Keratinocyte (primary cell): ENCODE measurements around the gene UHRF2.

Source experiments
- CTCF ChIP-seq, 3 experiments: IDR thresholded peaks in 1 of 3; conservative IDR thresholded peaks in 1 of 3; optimal IDR thresholded peaks in 1 of 3; 2 replicates in 2 of 3; 3 replicates in 1 of 3; pipeline versions ENCODE3 to v1.5.1; 2011; ENCODE audit warnings: low read length in 3 of 3, mild to moderate bottlenecking in 3 of 3, moderate library complexity in 2 of 3, control low read depth in 1 of 3, inconsistent platforms in 1 of 3; ENCODE audit not compliant: insufficient read depth in 2 of 3; ENCODE audit errors: extremely low read depth in 1 of 3
- EZH2 ChIP-seq: IDR thresholded peaks from one replicate; pipeline ENCODE4 v1.6.1; 2012; ENCODE audit warnings: inconsistent platforms, mild to moderate bottlenecking, low read length, moderate library complexity

DNA sequence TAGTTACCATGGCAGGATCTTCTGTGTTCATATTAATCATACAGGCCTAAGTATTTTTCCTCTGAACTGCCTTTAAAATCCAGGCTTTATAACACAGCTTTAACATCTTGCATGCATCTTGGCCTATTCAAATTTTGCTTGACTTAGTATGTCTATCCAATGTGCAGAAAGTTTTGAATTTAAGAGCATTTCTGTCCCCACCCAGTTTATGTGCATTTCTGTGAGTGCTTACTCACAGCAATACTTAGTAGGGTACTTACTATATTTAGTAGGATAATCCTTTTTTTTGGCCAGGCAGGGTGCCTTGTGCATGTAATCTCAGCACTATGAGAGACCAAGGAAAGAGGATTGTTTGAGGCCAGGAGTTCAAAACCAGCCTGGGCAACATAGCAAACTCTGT is 18.0 kb downstream of the UHRF2 start:
- no peak for TF ChIP-seq CTCF (optimal IDR thresholded peaks at IDR 0.05 in 1 of 3, IDR thresholded peaks at IDR 0.05 in 1 of 3, conservative IDR thresholded peaks at IDR 0.05 in 1 of 3; ENCODE audit: extremely low read depth in 1 of 3, insufficient read depth in 2 of 3, low read length in 3 of 3)
- TF ChIP-seq EZH2, result no peak
